Mammary epithelial cell (primary cell): ENCODE measurements around the gene RIPK4.

Experiments
- EZH2 ChIP-seq: IDR thresholded peaks from 2 replicates; pipeline ENCODE4 v1.6.1; 2012; ENCODE audit warnings: low read length, inconsistent platforms, borderline replicate concordance
- TF ChIP-seq, protein P1 (sequence below), 2 donors: IDR thresholded peaks in 1 of 2; conservative IDR thresholded peaks in 1 of 2; 2 replicates each; pipeline ENCODE4 v1.5.1; 2011 to 2012; ENCODE audit warnings: inconsistent platforms in 2 of 2, low read length in 2 of 2, mild to moderate bottlenecking in 2 of 2, control low read depth in 1 of 2, low read depth in 1 of 2; ENCODE audit not compliant: insufficient read depth in 1 of 2; ENCODE audit errors: extremely low read depth in 1 of 2

- TF ChIP-seq, protein P1, sequence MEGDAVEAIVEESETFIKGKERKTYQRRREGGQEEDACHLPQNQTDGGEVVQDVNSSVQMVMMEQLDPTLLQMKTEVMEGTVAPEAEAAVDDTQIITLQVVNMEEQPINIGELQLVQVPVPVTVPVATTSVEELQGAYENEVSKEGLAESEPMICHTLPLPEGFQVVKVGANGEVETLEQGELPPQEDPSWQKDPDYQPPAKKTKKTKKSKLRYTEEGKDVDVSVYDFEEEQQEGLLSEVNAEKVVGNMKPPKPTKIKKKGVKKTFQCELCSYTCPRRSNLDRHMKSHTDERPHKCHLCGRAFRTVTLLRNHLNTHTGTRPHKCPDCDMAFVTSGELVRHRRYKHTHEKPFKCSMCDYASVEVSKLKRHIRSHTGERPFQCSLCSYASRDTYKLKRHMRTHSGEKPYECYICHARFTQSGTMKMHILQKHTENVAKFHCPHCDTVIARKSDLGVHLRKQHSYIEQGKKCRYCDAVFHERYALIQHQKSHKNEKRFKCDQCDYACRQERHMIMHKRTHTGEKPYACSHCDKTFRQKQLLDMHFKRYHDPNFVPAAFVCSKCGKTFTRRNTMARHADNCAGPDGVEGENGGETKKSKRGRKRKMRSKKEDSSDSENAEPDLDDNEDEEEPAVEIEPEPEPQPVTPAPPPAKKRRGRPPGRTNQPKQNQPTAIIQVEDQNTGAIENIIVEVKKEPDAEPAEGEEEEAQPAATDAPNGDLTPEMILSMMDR (conservative IDR thresholded peaks at IDR 0.05 in 1 of 2, IDR thresholded peaks at IDR 0.05 in 1 of 2; ENCODE audit: extremely low read depth in 1 of 2, insufficient read depth in 1 of 2, low read depth in 1 of 2, low read length in 2 of 2): no peak
- no peak for TF ChIP-seq EZH2
Measured at GRCh38 chr21:41716751-41717150, 50.1 kb downstream of the RIPK4 start.
